GM12878 (cell line): ENCODE measurements around the gene DLGAP3.

Experiments used
- CBX3 ChIP-seq: fragments of 200-600 bp; sonication (generic); IDR thresholded peaks from 2 replicates; pipeline ENCODE4 v1.6.1; 2016; ENCODE audit warnings: low read depth, borderline replicate concordance
- CREB1 ChIP-seq: IDR thresholded peaks from 2 replicates; pipeline ENCODE4 v1.6.1; 2012; ENCODE audit warnings: low read depth, mild to moderate bottlenecking, inconsistent platforms
- EZH2 ChIP-seq: IDR thresholded peaks from 2 replicates; pipeline ENCODE4 v1.6.1; 2012; ENCODE audit warnings: low read depth, mild to moderate bottlenecking, control low read depth, inconsistent platforms, low read length, borderline replicate concordance; ENCODE audit not compliant: control insufficient read depth
- HDAC2 ChIP-seq: fragments of 200-600 bp; sonication (generic); IDR thresholded peaks from 2 replicates; pipeline ENCODE4 v1.6.1; 2017
- JUND ChIP-seq: IDR thresholded peaks from 2 replicates; pipeline ENCODE4 v1.6.1; 2012; ENCODE audit warnings: low read depth, mild to moderate bottlenecking, low read length, improper control_type of control experiment, moderate library complexity
- PAX5 ChIP-seq: IDR thresholded peaks from 2 replicates; pipeline ENCODE4 v1.6.1; 2011; ENCODE audit warnings: low read depth, low read length, borderline replicate concordance
- ZBTB33 ChIP-seq: fragments of 450-650 bp; IDR thresholded peaks from 2 replicates; pipeline ENCODE4 v1.6.1; 2017; ENCODE audit warnings: mild to moderate bottlenecking
- TF ChIP-seq, protein P1 (sequence below), 3 experiments: IDR thresholded peaks in 2 of 3; conservative IDR thresholded peaks in 1 of 3; 2 replicates each; pipeline ENCODE4 v1.5.1; 2011; ENCODE audit warnings: low read depth in 3 of 3, low read length in 3 of 3, mild to moderate bottlenecking in 3 of 3, control low read depth in 2 of 3, moderate library complexity in 2 of 3, inconsistent platforms in 1 of 3, mixed read lengths in 1 of 3; ENCODE audit not compliant: control insufficient read depth in 2 of 3, insufficient read depth in 1 of 3; ENCODE audit errors: extremely low read depth in 1 of 3

DNA sequence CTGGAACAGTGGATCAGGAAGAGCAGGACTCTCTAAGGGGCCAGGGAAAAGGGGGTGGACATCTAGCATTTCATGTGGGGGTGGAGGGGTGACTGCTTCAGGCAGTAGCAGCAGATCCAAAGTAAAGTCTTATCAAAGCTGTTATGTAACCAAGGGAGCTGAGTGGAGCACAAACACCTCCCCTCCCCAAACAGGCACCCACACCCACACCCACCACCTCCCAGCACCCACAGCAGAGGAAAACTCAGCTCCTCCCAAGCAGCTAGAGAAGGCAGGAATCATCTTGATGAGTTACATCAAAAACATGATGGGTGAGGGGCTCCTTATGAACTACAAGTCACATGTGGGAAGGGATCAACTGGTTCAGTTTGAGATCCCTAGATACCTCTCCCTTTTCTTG is 6.0 kb downstream of the DLGAP3 start:
- TF ChIP-seq PAX5 (no peak), JUND (no peak), ZBTB33 (no peak), CREB1 (no peak), EZH2 (no peak), CBX3 (no peak), HDAC2 (no peak)
- TF ChIP-seq, protein P1, sequence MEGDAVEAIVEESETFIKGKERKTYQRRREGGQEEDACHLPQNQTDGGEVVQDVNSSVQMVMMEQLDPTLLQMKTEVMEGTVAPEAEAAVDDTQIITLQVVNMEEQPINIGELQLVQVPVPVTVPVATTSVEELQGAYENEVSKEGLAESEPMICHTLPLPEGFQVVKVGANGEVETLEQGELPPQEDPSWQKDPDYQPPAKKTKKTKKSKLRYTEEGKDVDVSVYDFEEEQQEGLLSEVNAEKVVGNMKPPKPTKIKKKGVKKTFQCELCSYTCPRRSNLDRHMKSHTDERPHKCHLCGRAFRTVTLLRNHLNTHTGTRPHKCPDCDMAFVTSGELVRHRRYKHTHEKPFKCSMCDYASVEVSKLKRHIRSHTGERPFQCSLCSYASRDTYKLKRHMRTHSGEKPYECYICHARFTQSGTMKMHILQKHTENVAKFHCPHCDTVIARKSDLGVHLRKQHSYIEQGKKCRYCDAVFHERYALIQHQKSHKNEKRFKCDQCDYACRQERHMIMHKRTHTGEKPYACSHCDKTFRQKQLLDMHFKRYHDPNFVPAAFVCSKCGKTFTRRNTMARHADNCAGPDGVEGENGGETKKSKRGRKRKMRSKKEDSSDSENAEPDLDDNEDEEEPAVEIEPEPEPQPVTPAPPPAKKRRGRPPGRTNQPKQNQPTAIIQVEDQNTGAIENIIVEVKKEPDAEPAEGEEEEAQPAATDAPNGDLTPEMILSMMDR (IDR thresholded peaks at IDR 0.05 in 2 of 3, conservative IDR thresholded peaks at IDR 0.05 in 1 of 3; ENCODE audit: control insufficient read depth in 2 of 3, extremely low read depth in 1 of 3, insufficient read depth in 1 of 3, low read depth in 3 of 3, low read length in 3 of 3) = no peak
